Measurements from ENCODE around the gene RCSD1.
A peak's percentile ranks its signal among the peaks of the same experiment; 100 is the strongest.

Gene RCSD1

GRCh38 chr1:167669209-167670124, 39.4 kb downstream of the RCSD1 start:
- DNase-seq: no peak

DNA sequence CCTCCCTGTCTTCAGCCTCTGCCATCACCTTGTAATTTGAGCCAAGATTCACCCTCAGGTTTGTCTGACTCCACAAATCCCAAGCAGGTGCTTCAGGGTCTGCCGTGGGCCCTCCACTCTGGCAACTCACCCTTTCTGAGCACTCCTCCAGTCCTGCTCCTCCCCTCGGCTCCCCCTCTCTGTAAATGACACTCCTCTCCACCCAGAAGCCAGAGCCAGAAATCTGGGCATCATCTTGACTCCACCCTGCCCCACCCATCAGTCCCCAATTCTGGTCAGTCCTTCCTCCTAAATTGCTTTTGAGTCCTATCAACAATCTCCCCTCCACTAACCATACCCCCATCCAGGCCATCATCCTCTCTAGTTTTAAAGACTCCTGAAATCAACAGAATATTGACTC, 40.5 kb downstream of the RCSD1 start:
- DNase-seq: no peak

GRCh38 chr1:167671727-167672511, 41.9 kb downstream of the RCSD1 start:
- DNase-seq: no peak

- no peak for DNase-seq
Measured at GRCh38 chr1:167672831-167673230, 42.8 kb downstream of the RCSD1 start.

GRCh38 chr1:167673265-167673664, 43.2 kb downstream of the RCSD1 start:
- no peak for DNase-seq

GRCh38 chr1:167674156-167674555, 44.1 kb downstream of the RCSD1 start:
- DNase-seq: no peak

DNA sequence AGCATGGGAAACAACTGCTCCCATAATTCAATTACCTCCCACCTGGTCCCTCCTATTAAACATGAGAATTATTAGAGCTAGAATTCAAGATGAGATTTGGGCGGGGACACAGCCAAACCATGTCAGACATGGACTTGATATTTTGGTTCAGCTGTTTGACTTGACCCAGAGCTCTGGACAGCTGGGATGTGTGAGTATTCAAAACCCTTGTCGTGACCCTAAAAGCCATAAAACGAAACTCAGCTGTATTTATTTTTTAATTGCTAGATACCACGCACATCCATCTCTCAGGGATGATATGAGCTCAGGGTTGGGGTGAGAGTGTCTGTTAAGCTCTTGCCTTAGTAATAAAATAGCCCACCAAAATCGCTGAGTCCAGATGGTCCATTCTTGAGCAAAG, 45.4 kb downstream of the RCSD1 start:
- DNase-seq: no peak

GRCh38 chr1:167676205-167676915, 46.3 kb downstream of the RCSD1 start:
- DNase-seq: no peak

DNA sequence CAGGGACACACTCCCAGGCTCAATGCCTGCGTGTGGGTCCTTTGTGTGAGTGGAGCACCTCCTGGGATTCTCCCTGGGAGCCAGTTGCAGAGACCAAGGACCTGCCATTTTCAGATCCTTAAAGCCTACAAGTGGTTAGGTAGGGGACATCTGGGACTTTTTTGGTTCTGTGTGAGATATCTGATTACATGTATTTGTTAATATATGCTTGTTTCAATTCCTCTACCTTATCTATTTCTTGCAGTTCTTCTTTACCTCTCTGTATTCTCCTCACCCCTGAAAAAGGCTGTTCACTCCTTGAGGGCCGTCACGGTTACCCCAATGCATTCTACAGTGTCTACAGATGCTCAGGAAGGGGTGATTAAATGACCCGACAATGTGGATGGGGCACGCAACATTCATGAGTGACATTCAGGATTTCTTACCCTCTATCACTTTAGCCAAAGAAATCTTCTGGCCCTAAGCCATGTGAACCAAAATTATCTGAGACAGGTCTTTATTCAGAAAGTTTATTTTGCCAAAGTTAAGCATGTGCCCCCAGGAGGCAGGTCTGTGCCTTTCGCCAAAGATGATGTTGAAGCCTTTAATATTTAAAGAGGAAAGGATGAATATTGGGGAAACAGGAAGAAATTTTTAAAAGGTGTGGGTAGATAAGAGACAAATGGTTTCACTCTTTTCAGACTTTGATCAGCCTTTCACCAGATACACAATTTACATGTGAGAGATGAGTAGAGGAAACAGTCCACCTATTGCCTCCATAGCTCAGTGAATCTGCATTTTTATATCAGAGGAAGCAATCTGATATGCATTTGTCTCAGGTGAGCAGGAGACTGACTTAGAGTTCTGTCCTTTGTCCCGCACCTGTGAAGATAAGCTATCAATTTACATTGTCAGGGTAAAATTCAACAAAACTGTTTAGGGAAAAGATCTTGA, 47.1 kb downstream of the RCSD1 start:
- DNase-seq: no peak

DNA sequence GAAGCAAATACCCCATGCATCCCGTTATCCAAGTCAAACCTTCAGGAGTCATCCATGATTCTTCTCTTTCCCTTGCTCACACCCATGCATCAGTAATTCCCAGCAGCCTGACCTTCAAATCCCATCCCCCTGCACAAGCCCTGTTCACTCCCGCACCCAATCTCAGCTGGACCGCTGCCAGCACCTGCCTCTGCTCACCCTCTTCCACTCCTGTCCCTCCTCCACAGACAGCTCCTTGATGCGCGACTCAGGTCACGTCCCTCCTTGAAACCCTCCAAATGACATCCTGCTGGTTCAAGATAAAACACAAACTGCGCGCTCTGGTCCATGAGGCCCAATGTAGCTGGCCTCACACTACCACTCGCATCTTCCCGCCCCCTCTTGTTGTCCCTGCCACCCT, 48.4 kb downstream of the RCSD1 start:
- no peak for DNase-seq

DNA sequence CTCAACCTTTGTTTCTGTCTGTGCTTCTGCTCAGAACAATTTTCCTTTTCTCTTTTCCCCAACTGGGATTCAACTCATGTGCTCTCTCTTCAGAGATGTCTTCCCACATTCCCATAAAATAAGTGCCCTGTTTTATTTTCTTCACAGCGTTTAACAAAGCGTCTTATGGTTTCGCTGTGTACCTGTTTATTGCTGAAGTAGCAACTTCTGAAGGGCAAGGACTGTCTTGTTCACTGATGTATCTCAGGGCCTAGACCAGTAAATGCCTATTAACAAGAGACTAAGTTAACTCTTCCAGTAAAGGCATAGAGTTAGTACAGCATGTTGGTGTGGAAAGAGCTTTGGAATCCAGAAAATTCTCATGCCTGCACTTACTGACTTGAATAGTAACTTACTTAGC, 48.8 kb downstream of the RCSD1 start:
- DNase-seq: no peak

DNA sequence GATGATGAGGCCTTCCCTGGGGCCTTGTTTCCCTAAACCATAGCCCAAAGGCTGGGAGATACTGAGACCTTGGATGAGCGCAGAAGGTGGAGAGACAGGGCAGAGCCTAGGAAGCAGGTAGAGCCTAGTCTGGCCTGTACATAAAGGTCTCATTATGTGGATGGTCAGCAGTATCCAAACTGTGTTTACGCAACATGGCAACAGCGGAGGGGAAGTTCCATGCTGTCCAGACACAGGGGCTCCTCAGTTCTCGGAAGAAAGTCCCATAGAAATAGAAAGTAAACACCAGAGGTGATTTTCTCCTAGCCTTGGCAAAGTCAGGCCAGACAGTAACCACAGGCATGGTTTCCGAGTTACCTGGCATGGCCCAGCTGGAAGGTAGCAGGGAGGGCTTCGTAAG, 49.7 kb downstream of the RCSD1 start:
- DNase-seq: no peak

GRCh38 chr1:167681024-167681423, 51.0 kb downstream of the RCSD1 start:
- DNase-seq: no peak

GRCh38 chr1:167681451-167682098, 51.5 kb downstream of the RCSD1 start:
- DNase-seq: no peak

DNA sequence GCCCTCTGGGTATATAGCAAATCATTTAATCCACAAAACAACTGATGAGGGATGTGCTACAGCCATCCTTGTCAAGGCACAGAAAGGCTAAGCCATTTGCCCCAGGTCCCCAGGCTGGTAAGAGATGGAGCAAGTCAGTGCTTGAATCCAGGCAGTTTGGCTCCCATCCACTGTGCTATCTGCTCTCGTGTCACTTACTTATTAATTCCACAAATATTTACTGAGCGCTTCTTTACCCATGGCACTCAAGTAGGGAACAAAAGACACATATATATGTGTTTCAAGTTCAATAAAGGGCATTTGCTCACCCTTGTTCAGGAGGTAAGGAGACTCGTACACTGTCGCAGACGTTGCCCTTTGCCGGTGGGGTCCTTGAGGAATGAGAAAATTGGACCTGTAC, 53.2 kb downstream of the RCSD1 start:
- DNase-seq: no peak

DNA sequence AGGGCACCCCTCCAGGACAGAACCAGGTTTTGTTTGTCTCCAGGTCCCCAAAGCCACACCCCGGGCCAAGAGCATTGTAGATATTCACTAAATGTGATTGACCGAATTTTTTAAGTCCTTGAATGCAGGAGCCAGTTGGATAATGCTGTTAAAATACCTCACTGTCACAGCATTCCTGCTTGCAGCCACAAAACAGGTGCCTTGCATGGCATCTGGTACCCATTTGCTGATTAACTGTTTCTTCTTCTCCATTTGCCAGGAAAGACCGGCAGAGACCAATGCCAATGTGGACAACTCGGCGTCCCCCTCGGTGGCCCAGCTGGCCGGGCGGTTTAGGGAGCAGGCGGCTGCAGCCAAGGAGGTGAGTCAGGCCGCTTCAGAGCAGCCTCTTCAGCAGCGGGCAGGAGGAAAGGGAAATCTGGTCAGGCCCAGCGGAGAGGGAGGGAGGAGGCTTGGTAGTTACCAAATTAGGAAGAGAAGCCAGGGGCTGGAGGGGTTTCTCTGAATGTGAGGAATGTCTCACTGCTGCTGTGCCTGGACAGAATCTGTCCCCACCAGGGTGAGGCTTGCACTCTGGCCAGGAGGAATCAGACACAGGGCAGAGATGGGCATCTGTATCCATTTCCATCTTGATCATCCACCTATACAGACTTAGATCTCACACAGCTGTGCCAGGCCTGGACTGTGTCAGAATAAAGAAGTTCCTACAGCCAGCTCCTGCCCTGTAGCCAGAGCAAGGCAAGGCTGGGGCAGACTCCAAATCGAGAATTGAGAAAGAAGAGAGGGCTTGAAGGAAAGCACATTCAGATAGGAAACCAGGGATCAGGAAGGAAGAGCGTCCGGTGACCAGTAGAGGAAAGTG, 53.8 kb downstream of the RCSD1 start:
- DNase-seq: no peak

GRCh38 chr1:167685844-167686243, 55.8 kb downstream of the RCSD1 start:
- no peak for DNase-seq

DNA sequence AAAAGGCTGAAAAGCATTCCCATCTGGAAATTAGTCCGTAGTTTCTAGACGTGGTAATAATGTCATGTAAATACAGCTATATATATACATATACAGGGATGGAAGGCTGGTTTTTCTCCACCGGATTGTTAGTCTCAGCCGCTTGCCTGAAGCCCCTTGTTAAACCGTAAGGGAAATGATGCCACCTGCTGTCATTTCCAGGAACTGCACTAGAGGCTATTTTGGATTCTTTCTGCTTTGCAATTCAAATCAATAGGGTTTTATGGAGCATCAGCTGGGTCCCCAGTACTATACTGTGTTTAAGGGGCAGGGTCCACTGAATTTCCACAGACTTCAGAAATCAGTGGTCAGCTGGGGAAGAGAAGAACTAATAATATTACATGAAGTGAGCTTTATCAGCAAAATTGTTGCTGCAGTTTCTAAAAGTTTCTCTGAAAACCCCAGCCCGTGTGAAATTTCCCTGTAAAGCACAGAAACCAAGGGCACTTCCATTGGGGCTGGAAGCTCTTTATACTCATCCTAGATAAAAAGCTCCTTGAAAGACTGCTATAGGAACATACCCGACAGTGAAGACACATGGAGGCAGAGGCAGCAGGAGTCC, 58.0 kb downstream of the RCSD1 start:
- peak; percentile 75 for DNase-seq

DNA sequence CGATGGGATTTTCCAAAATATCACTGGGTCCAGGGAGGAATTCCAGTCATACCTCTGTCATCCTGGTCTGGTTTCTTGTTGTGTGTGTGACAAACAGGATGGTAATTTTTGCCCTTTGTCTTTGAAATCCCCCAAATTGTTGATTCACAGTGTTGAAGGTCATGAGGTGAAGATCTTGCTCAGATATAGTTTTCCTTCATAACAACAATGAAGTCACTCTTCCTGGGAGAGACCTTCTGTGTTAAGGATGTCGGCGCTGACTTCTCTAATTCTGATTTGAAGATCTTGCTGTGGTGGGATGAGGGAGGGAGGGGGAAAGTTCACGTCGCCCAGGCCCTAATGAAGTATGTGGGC, 59.5 kb downstream of the RCSD1 start:
- DNase-seq: no peak

DNA sequence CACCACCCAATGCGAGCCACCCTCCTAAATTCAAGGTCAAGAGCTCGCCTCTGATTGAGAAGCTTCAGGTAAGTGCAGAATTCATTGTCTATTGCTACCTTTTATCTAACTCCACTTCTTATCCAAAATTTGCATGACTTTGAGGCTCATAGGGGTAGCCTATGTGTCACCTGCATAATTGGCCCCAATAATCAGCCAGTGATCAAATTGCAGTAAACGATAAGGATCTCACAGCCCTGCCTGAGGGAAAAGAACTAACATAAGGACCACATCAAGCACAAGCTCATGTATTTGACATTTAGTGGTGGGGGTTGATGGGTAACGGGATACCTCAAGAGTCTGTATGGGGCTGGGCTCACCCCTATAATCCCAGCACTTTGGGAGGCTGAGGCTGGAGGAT, 60.0 kb downstream of the RCSD1 start:
- no peak for DNase-seq
